Measurements from ENCODE around the gene POLD4.

POLD4 gene

DNA sequence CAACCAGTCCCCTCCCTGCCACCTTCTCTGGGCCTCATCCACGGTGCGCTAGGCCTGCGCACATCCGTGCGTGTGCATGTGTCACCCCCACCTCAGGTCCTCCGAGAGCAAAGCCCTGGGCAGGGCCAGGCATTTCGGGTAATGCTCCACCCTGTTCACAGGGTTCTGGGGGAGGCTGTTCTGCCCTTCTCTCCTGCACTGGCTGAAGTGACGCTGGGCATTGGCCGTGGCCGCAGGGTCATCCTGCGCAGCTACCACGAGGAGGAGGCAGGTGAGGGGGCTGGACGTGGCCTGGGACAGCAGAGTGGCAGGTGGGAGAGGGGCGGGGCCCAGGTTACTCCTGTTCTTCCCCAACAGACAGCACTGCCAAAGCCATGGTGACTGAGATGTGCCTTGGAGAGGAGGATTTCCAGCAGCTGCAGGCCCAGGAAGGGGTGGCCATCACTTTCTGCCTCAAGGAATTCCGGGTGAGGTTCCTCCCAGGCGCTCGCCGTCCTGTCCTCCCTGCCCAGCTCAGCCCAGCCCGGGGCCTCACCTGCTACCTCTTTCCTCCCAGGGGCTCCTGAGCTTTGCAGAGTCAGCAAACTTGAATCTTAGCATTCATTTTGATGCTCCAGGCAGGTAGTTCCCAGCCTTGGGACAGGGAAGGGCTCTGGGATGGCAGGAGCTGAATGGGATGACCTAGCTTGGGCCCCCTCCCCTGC lies 42.4 kb upstream of the POLD4 start:
- H3K4me1 Mint-ChIP-seq: peaks cover 70% of the 10 kb centered on the region
- CTCF ChIA-PET: interaction anchor here (0.9 to 1.4 kb wide), 4 partner anchors 12 to 52 kb away, joined by 3 read pairs; no protein-coding TSS in a partner anchor
- H3K9me3 Mint-ChIP-seq: no peaks in the 10 kb centered on the region
- no peak for DNase-seq
- no peak overlapping the region for H3K4me3 Mint-ChIP-seq
- peak overlapping the region; percentile 83 for H3K27ac Mint-ChIP-seq
- H3K36me3 Mint-ChIP-seq: peaks cover 49% of the 10 kb centered on the region
- H3K27me3 Mint-ChIP-seq: no peaks in the 10 kb centered on the region

DNA sequence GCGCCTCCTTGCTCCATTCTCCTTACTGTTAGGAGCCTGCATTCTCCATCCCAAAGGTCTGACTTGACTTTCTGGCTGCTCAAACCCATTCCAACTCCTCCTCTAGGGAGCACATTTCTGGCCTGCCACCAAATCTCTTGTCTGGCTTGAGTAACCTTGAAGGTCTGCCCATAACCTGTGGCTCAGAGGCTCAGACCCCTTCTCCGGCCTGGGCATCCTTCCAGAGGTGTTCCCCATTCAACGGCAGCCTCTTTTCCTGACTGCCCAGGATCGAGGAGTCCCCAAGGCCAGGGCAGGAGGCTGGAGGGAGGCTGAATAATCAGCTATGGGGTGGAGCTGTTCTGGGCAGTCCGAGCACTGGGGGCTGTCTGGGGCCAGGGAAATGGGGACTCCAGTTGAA lies 40.6 kb upstream of the POLD4 start:
- Mint-ChIP-seq H3K27me3 (no peaks in the 10 kb centered on the region), H3K36me3 (peaks cover 40% of the 10 kb centered on the region), H3K27ac (no peak overlapping the region), H3K9me3 (no peaks in the 10 kb centered on the region), H3K4me1 (peaks cover 65% of the 10 kb centered on the region), H3K4me3 (peak overlapping the region; percentile 38)
- DNase-seq: no peak
- CTCF ChIA-PET: interaction anchor here (0.9 to 1.2 kb wide), 2 partner anchors 29 to 74 kb away, joined by 3 read pairs; no protein-coding TSS in a partner anchor

DNA sequence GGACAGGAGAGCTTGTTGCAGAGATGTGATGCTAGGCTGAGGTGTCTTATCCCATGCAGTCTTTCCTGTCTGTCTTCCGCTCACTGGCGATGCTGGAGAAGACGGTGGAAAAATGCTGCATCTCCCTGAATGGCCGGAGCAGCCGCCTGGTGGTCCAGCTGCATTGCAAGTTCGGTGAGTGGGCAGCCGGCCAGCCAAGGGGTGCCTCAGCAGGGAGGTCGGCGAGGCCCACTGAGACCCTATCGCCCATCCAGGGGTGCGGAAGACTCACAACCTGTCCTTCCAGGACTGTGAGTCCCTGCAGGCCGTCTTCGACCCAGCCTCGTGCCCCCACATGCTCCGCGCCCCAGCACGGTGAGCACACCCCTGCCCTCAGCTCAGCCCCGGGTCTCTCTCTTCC lies 40.1 kb upstream of the POLD4 start:
- CTCF ChIA-PET: interaction anchor here (1.6 kb wide), 1 partner anchor 112 kb away, joined by 4 read pairs; the partner anchor contains the start of gene PITPNM1
- Mint-ChIP-seq H3K4me3 (peak overlapping the region; percentile 93), H3K27ac (no peak overlapping the region), H3K36me3 (peaks cover 37% of the 10 kb centered on the region), H3K27me3 (no peaks in the 10 kb centered on the region), H3K9me3 (no peaks in the 10 kb centered on the region), H3K4me1 (peaks cover 63% of the 10 kb centered on the region)
- DNase-seq: no peak

DNA sequence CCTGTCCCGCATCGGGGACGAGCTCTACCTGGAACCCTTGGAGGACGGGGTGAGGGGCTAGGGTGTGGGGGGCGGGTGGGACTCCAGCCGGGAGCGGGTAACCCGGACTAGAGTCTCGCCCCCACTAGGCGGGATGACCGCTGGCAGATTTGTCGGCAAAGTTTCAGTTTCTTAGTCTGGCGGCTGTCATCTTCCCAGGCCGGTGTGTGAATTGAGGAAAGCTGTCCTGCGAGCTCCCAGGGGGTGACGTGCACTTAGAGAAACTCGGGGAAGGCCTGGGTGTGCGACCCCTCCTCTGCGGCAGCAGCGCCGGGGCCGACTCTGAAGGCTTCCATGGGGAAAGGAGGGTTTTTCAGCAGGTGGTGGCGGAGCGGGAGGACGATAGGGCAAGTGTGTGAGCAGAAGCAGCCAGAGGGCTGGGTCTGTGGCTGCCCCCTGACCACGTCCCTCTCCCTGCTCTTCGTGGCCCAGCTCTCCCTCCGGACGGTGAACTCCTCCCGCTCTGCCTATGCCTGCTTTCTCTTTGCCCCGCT lies 38.9 kb upstream of the POLD4 start:
- H3K27me3 Mint-ChIP-seq: no peaks in the 10 kb centered on the region
- DNase-seq: no peak
- peak overlapping the region; percentile 56 for H3K27ac Mint-ChIP-seq
- H3K4me1 Mint-ChIP-seq: peaks cover 51% of the 10 kb centered on the region
- peaks cover 28% of the 10 kb centered on the region for H3K36me3 Mint-ChIP-seq
- no peaks in the 10 kb centered on the region for H3K9me3 Mint-ChIP-seq
- CTCF ChIA-PET: interaction anchor here (0.8 to 24.9 kb wide), 6 partner anchors 8 to 113 kb away, joined by 3 to 564 read pairs (median 4); partner anchors contain the start of genes PITPNM1, POLD4 and PPP1CA
- peak overlapping the region; percentile 93 for H3K4me3 Mint-ChIP-seq

DNA sequence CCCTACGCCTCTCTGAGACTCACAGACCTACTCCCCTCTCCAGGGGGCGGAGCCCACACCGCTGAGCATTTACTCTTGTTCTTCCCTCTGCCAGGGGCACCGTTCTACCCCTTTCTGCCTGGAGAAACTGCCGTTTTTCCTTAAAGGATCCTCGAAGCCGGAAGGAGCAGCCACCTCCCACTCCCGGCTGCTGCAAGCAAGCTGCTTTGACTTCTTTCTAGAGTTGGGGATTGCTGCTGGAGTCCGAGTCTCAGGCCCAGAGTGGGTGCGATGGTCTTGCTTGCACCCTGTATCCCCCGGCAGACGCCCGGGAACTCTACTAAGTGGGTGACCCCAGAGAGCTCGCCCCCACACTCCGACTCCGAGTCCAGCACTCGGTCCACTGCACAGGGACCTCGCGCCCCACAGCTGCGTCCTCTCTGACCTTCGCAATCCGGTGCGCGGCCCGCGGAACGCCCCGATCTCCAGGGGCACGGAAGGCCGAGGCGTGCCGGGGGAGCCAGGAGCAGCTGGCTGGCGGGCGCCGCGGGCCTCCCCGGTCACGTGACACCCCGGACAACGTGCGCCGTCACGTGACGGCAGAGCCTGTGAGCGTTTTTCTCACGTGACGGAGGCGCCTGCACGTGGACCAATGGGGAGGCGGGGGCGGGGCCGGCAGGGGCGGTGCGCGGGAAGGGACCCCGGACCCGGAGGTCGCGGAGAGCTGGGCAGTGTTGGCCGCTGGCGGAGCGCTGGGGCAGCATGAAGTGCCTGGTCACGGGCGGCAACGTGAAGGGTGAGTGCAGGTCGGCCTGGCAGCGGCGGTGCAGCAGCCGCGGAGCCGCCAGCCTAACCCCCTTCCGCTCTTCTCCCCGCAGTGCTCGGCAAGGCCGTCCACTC lies 38.2 kb upstream of the POLD4 start, which contains the start of gene RAD9A:
RAD9A (plus strand) TSS at position 683 of the 879 bp plus-strand sequence; CDS start at position 742, 59 bp downstream.
- Mint-ChIP-seq H3K4me3 (peak within 1 kb of the TSS; percentile 93), H3K27ac (peak within 1 kb of the TSS; percentile 56), H3K36me3 (peaks cover 23% of the 10 kb centered on the region), H3K27me3 (peaks cover 5% of the 10 kb centered on the region), H3K9me3 (no peaks in the 10 kb centered on the region), H3K4me1 (peaks cover 44% of the 10 kb centered on the region)
- DNase-seq: peak; percentile 96
- CTCF ChIA-PET: interaction anchor here (0.8 to 24.9 kb wide), 8 partner anchors 8 to 114 kb away, joined by 3 to 564 read pairs (median 4); partner anchors contain the start of genes PITPNM1, POLD4 and PPP1CA

DNA sequence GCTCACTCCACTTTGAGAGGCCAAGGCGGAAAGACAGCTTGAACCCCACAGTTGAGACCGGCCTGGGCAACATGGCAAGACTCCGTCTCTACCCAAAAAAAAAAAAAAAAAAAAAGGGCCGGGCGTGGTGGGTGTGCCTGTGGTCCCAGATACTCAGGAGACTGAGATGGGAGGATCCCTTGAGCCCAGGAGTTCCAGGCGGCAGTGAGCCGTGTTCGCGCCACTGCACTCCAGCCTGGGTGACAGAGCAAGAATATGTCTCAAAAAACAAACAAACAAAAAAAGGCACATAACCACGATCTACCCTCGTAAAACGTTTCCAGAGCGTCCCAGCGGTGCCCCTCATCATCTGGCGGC lies 37.6 kb upstream of the POLD4 start:
- no peak for DNase-seq
- Mint-ChIP-seq H3K27ac (peak overlapping the region; percentile 56), H3K4me1 (peaks cover 38% of the 10 kb centered on the region), H3K36me3 (peaks cover 18% of the 10 kb centered on the region), H3K4me3 (peak overlapping the region; percentile 93), H3K9me3 (no peaks in the 10 kb centered on the region), H3K27me3 (peaks cover 9% of the 10 kb centered on the region)
- CTCF ChIA-PET: interaction anchor here (1.0 to 24.9 kb wide), 4 partner anchors 9 to 37 kb away, joined by 3 to 564 read pairs (median 12); partner anchors contain the start of genes POLD4 and PPP1CA

DNA sequence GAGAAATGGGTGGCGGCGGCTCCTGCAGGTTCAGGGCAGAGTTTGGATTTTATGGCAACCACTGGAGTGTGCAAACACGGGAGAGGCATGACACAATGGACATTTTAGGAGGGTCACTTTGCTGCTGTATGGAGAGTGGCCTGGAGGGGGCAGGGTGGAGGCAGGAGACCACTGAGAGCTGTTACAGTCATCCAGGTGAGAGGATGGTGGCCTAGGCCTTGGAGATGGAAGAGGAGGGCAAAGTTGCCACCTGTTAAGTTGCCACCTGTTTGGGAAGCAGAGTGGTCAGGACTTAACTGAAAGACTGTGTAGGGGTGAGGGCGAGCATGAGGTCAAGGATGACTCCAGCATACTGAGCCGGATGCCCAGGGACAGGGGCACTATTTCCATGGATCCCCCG lies 36.1 kb upstream of the POLD4 start:
- CTCF ChIA-PET: interaction anchor here (0.9 to 24.9 kb wide), 6 partner anchors 10 to 116 kb away, joined by 3 to 564 read pairs (median 4); partner anchors contain the start of genes PITPNM1, POLD4, PPP1CA and PTPRCAP
- DNase-seq: peak; percentile 72
- Mint-ChIP-seq H3K4me3 (peak overlapping the region; percentile 68), H3K27ac (peak overlapping the region; percentile 20), H3K4me1 (peaks cover 37% of the 10 kb centered on the region), H3K36me3 (peaks cover 14% of the 10 kb centered on the region), H3K9me3 (no peaks in the 10 kb centered on the region), H3K27me3 (peaks cover 24% of the 10 kb centered on the region)

DNA sequence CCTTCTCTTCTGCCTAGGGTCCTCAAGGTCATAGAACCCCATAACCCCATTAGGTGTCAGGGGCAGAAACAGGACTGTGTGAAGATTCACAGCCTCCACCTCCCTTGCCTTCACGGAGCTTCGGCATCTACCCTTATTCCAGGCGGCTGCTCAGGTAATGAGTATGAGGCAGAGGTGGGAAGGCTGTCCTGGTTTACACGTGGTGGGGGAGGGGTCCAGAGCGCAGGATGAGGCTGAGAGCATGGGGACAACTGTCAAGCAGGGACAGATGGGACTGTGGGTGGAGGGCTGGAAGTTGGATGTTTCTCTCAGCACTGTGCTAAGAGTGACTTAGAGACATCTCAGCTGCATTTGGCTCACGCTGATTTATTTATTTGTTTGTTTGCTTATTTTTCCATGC lies 34.2 kb upstream of the POLD4 start:
- DNase-seq: no peak
- Mint-ChIP-seq H3K9me3 (no peaks in the 10 kb centered on the region), H3K4me1 (peaks cover 23% of the 10 kb centered on the region), H3K36me3 (peaks cover 4% of the 10 kb centered on the region), H3K27me3 (peaks cover 37% of the 10 kb centered on the region), H3K4me3 (no peak overlapping the region), H3K27ac (no peak overlapping the region)
- CTCF ChIA-PET: interaction anchor here (1.0 to 24.9 kb wide), 5 partner anchors 10 to 120 kb away, joined by 3 to 564 read pairs (median 7); partner anchors contain the start of genes CLCF1 and POLD4

DNA sequence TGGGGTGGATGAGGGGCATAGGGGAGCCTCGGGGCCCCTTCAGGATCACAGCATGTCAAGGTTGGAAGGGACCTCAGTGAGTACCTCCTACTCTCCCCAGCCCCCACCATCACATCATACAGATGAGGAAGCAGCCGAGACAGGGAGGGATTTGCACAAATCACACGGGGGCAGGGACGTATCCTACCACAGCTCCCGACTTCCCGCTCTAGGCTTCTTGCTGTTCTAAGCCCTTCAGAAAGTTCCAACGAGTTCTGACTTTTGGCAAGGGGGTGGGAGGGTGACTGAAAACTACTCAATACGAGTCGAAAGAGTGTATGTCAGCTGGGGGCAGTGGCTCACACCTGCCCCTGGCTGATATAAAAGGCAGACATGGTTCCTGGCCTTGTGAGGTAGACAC lies 33.7 kb upstream of the POLD4 start:
- no peak overlapping the region for H3K4me3 Mint-ChIP-seq
- DNase-seq: no peak
- H3K27me3 Mint-ChIP-seq: peaks cover 41% of the 10 kb centered on the region
- H3K4me1 Mint-ChIP-seq: peaks cover 21% of the 10 kb centered on the region
- peaks cover 2% of the 10 kb centered on the region for H3K36me3 Mint-ChIP-seq
- H3K9me3 Mint-ChIP-seq: no peaks in the 10 kb centered on the region
- no peak overlapping the region for H3K27ac Mint-ChIP-seq
- CTCF ChIA-PET: interaction anchor here (1.0 to 24.9 kb wide), 4 partner anchors 10 to 120 kb away, joined by 3 to 564 read pairs (median 10); partner anchors contain the start of gene POLD4

DNA sequence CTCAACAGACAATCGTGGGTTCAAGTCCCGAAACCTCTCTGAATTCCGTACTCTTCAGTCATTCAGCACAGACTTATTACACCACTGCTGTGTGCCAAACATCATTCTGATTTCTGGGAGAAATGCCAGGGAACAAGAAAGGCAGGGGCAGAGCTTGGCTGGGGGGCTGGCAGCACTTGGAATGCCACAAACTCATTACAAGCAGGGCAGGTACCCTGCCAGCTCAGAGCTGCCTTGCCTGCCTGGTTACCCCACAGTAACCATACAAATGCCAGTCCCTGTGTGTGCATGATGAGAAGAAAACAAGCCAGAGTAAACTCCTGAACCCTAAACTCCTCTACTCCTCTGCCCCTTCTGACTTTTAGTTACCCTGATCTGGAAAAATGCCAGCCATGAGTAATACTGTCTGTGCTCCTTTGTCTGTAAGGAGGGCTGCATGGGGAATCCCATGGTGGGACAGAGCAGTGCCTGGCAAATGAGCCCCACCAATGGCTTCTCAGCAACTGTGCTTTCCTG lies 31.6 kb upstream of the POLD4 start:
- H3K27ac Mint-ChIP-seq: no peak overlapping the region
- peaks cover 2% of the 10 kb centered on the region for H3K36me3 Mint-ChIP-seq
- peaks cover 61% of the 10 kb centered on the region for H3K27me3 Mint-ChIP-seq
- H3K4me1 Mint-ChIP-seq: peaks cover 13% of the 10 kb centered on the region
- DNase-seq: no peak
- no peak overlapping the region for H3K4me3 Mint-ChIP-seq
- no peaks in the 10 kb centered on the region for H3K9me3 Mint-ChIP-seq
- CTCF ChIA-PET: interaction anchor here (0.9 to 24.9 kb wide), 9 partner anchors 11 to 123 kb away, joined by 3 to 564 read pairs (median 4); partner anchors contain the start of genes CLCF1, POLD4 and TMEM134

DNA sequence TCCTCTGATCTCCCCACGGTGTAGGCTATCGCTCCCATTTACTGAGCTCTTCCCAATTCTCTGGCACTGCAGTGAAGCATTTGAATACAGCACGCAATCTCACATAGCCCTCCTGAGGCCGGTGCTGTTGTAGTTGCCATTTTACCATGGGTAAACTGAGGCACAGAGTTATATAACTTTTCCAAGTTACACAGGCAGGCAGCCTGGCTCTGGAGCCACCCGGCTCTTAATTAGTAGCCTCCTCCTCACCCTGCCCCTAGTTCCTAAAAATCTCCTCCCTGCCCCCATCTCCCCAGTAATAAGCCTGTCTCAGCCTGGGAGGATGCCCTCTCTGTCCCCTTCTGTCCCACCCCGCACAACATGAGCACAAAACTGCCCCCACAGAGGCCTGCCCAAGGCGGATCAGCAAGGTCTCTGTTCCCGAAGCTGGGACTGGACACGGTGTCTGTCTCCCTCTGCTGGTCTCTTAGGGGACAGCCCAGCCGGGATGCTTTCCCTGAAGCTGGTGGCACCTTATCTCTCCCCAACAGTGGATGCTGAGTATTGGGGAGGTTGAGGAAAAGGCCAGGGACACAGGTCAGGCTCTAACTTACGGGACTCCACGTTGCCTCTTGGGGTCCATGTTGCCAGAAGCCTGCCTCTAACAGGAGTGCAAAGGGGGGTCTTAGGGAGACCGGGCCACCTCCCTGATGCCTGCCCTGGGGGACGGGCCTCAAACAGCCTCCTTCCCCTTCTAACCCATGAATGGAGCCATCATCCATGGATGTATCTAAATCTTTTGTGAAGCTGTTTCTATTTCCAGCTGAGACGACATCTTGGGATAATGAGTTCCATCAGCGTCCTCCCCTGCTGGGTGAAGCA lies 29.2 kb upstream of the POLD4 start:
- peak; percentile 90 for DNase-seq
- Mint-ChIP-seq H3K9me3 (no peaks in the 10 kb centered on the region), H3K27me3 (peaks cover 81% of the 10 kb centered on the region), H3K36me3 (no peaks in the 10 kb centered on the region), H3K4me3 (no peak overlapping the region), H3K4me1 (peaks cover 3% of the 10 kb centered on the region), H3K27ac (no peak overlapping the region)
- CTCF ChIA-PET: interaction anchor here (0.6 to 24.9 kb wide), 26 partner anchors 9 to 300 kb away, joined by 3 to 564 read pairs (median 4); partner anchors contain the start of genes CLCF1, PITPNM1, POLD4 and RAD9A

DNA sequence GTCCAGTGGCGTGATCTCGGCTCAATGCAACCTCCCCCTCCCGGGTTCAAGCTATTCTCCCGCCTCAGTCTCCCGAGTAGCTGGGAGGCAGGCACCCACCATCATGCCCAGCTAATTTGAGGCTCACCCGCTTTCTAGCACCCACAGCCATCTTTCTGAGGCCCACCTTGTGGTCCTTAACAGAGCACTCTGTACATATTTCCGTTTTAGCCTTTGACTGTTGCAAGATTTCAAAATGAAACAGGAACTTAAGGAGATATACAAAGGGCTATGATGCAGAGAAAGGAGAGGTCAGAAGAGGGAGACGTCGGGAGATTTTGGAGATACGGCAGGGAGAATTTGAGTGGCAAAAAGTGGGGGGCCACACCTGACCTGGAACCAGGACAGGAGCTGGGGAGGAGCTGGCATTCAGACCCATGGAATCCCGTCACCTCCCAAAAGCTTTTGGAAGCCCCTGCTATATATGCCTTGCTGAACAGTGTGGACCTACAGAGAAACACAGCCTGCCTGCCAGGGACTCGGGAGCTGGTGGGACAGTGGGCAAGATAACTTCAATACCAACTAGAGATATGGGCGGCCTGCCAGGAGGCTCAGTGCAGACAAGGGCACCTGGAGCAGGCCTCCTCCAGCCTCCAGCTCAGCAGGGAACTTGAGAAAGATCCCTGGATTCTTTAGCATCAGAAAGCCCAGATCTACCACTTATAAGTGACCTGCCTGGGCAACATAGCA lies 28.1 kb upstream of the POLD4 start:
- Mint-ChIP-seq H3K36me3 (no peaks in the 10 kb centered on the region), H3K4me3 (no peak overlapping the region), H3K4me1 (peaks cover 3% of the 10 kb centered on the region), H3K27me3 (peaks cover 86% of the 10 kb centered on the region), H3K9me3 (no peaks in the 10 kb centered on the region), H3K27ac (no peak overlapping the region)
- DNase-seq: no peak
- CTCF ChIA-PET: interaction anchor here (0.6 to 24.9 kb wide), 19 partner anchors 10 to 299 kb away, joined by 3 to 564 read pairs (median 4); partner anchors contain the start of genes CLCF1, PITPNM1, POLD4 and RAD9A
